Neural crest cell (in vitro differentiated cells): ENCODE measurements around the gene HOXC11. TPM values are rescaled to one million over a fixed set of nuclear protein-coding genes. Genes with fewer than 3 reads are reported as not detected.

Experiments used
- DNase-seq: peaks from one replicate; pipeline ENCODE4 v3.0.0; 2021; ENCODE audit warnings: low read depth, mixed read lengths, low spot score
- H3K27ac Mint-ChIP-seq: one replicate; pipeline ENCODE4 v1.8.0; 2021; ENCODE audit warnings: mild to moderate bottlenecking, mixed read lengths; ENCODE audit not compliant: unreplicated experiment
- H3K27me3 Mint-ChIP-seq: 2 replicates; pipeline ENCODE4 v1.8.0; 2021; ENCODE audit warnings: low read depth, mild to moderate bottlenecking, mixed read lengths
- H3K36me3 Mint-ChIP-seq: 2 replicates; pipeline ENCODE4 v1.8.0; 2021; ENCODE audit warnings: low read depth, mild to moderate bottlenecking, mixed read lengths
- H3K4me1 Mint-ChIP-seq: 2 replicates; pipeline ENCODE4 v1.8.0; 2021; ENCODE audit warnings: mixed read lengths
- H3K4me3 Mint-ChIP-seq: one replicate; pipeline ENCODE4 v1.8.0; 2021; ENCODE audit warnings: mild to moderate bottlenecking, mixed read lengths
- H3K9me3 Mint-ChIP-seq: 2 replicates; pipeline ENCODE4 v1.8.0; 2021; ENCODE audit warnings: mixed read lengths
- CTCF ChIP-seq: fragments of 200-600 bp; sonication (generic); conservative IDR thresholded peaks from 2 replicates; pipeline ENCODE4 v1.5.0; 2021; ENCODE audit warnings: antibody characterized with exemption, mild to moderate bottlenecking
- total RNA-seq: library from RNA; stranded (reverse); gene quantifications from 2 replicates; pipeline ENCODE4 v1.2.1, GENCODE V29; 2021

Gene HOXC11
- total RNA-seq, 1 donor from 2014 or later = not detected

DNA sequence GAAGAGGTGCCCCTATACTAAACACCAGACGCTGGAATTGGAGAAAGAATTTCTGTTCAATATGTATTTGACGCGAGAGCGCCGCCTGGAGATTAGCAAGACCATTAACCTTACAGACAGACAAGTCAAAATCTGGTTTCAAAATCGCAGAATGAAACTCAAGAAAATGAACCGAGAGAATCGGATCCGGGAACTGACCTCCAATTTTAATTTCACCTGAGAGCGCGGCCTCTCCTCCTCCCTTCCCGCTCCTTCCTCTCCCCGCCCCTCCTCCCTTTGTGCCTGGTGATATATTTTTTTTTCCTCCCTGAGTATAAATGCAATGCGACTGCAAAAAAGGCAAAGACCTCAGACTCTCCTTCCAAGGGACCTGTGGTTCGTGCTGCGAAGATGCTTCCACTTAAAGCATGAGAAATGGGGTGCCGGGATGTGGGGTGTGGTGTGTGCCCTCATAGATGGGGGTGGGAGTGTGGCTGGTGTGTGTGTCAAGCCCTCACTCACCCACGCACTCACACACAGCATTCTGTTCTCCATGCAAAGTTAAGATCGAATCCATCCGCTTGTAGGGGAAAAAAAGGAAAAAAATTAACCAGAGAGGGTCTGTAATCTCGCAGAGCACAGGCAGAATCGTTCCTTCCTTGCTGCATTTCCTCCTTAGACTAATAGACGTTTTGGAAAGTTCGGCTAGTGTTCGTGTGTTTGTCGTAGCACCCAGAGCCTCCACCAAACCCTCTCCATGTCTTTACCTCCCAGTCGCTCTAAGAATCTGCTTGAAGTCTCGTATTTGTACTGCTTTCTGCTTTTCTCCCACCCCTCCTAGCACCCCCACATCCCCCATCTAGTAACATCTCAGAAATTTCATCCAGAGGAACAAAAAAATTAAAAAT is 16.5 kb downstream of the HOXC11 start:
- no peak for DNase-seq
- H3K36me3 Mint-ChIP-seq = no peaks in the 10 kb centered on the region
- H3K27ac Mint-ChIP-seq = no peak overlapping the region
- peak overlapping the region; percentile 69 for H3K4me3 Mint-ChIP-seq
- peaks cover 100% of the 10 kb centered on the region for H3K27me3 Mint-ChIP-seq
- H3K4me1 Mint-ChIP-seq = peaks cover 8% of the 10 kb centered on the region
- TF ChIP-seq CTCF = peak; percentile 65
- H3K9me3 Mint-ChIP-seq = no peaks in the 10 kb centered on the region

GRCh38 chr12:53990311-53991076 is 17.6 kb downstream of the HOXC11 start:
- Mint-ChIP-seq H3K9me3 (no peaks in the 10 kb centered on the region), H3K4me1 (peaks cover 8% of the 10 kb centered on the region), H3K27ac (no peak overlapping the region), H3K27me3 (peaks cover 100% of the 10 kb centered on the region), H3K36me3 (no peaks in the 10 kb centered on the region), H3K4me3 (peak overlapping the region; percentile 61)
- TF ChIP-seq CTCF = no peak
- no peak for DNase-seq

GRCh38 chr12:53991077-53991460 is 18.1 kb downstream of the HOXC11 start:
- H3K4me3 Mint-ChIP-seq = peak overlapping the region; percentile 61
- DNase-seq = no peak
- H3K27me3 Mint-ChIP-seq = peaks cover 100% of the 10 kb centered on the region
- TF ChIP-seq CTCF = no peak
- H3K9me3 Mint-ChIP-seq = no peaks in the 10 kb centered on the region
- no peaks in the 10 kb centered on the region for H3K36me3 Mint-ChIP-seq
- no peak overlapping the region for H3K27ac Mint-ChIP-seq
- peaks cover 8% of the 10 kb centered on the region for H3K4me1 Mint-ChIP-seq

DNA sequence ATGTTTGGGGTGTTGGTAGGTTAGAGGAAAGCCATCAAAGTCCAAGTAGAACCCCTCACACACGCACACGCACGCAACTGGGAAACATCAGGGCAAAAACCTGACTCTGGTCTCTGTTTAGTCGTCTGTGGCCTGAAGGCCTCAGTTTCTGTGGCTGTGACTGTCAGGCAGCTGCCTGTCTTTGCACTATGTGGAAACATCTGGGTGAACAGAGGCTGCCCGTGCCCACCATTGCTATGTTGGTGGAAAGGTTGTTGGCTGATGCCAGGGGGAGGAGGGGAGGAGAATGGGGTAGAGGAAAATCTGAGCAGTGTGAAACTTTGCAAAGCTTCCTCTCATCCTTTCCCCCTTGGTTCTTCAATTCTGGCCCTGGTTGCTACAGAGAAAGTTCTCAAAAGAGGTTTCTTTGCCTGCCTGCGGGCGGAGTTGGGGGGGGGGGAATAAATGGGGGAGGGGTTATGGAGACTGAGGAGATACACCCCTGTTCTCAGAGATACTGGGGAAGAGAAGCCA is 19.5 kb downstream of the HOXC11 start:
- Mint-ChIP-seq H3K27me3 (peaks cover 100% of the 10 kb centered on the region), H3K9me3 (no peaks in the 10 kb centered on the region), H3K4me1 (peaks cover 8% of the 10 kb centered on the region), H3K4me3 (peak overlapping the region; percentile 72), H3K36me3 (no peaks in the 10 kb centered on the region), H3K27ac (no peak overlapping the region)
- no peak for TF ChIP-seq CTCF
- no peak for DNase-seq

GRCh38 chr12:53993162-53994008 is 20.5 kb downstream of the HOXC11 start:
- Mint-ChIP-seq H3K36me3 (no peaks in the 10 kb centered on the region), H3K4me3 (peak overlapping the region; percentile 87), H3K9me3 (no peaks in the 10 kb centered on the region), H3K27ac (no peak overlapping the region), H3K27me3 (peaks cover 100% of the 10 kb centered on the region), H3K4me1 (peaks cover 8% of the 10 kb centered on the region)
- no peak for DNase-seq
- TF ChIP-seq CTCF = no peak
